Cerebellar cortex (tissue), 1 donor: ENCODE measurements around the gene CLTCL1.

Source experiments
- DNase-seq: peaks from one replicate; pipeline ENCODE4 v3.0.0-alpha.2; 2015; ENCODE audit warnings: low spot score

Gene CLTCL1

GRCh38 chr22:19195796-19196731 is 95.5 kb downstream of the CLTCL1 start:
- DNase-seq = no peak

DNA sequence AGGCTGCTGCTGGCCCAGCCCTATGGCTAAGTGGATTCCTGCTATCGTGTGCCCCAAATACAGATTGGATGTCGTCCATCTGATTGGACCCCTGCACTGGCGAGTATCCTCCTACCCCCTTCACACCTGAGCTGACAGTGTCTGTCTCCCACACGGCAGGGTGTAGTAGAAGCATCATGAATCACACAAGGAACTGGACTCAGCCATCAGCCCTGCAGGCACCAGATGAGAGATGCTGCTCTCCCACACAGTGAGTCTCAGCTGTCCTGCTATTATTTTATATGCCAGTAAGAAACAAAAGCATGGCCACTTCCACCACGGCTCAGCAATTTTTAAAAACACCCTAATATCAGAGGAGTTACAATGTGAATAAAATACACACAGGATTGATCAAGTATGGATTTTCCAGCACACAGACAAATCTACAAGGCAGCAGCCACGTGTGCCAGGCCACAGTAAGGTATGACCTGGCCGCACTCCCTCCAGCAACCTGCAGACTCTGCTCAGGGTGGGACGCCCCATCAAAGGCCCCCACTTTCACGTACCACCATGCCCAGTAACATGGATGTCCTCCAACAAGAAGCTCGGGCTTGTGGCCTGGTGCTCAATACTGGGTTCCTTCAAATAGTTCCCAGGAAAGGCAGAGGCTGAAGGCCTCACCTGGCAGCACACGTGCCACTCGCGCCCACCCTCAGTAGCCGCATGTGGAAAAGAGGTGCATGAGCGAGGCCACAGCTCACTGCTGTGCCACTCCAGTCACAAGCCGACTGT is 96.6 kb downstream of the CLTCL1 start:
- DNase-seq = no peak

DNA sequence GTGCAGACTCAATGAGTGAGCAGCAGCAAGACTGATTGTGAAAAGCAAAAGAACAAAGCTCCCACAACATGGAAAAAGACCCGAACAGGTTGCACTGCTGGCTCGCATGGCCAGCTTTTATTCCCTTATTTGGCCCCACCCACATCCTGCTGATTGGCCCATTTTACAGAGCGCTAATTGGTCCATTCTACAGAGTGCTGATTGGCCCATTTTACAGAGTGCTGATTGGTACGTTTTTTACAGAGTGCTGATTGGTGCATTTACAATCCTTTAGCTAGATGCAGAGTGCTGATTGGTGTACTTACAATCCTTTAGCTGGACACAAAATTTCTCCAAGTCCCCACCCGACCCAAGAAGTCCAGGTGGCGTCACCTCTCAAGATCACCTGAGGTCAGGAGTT is 97.6 kb downstream of the CLTCL1 start:
- no peak for DNase-seq

DNA sequence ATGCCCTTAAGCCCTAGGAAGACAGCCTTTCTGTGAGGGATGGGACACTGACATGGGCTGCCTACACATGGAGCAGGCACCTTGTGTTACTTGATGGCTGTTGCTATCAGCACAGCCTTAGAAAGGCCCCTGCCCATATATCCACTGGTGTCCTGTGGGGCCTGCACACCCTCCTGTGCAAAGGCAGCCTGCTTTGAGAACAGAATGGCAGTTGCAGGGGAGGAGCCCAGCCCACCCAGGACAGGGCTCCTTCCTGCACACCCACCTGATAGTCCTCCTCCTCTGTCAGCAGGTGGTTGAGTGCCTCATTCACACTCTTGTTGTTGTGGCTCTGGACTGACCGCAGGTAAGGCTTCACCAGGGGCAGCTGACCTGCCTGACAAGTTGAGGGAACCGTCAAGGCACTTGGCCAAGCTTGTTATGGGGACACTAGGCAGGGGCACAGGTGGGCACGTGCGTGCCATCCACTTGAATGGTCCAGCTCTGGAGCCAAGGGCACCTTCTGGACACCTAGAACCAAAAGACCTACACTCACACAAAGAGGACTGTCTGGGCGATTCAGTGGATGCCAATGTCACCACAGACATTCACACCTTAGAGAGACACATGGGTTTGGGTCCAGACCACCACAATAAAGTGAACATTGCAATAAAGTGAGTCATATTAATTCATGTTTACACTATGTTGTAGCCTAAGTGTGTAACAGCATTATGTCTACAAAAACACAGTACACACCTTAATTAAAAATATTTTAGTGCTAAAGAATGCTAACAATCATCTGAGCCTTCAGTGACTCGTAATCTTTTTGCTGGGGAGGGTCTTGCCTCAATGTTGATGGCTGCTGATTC is 103.6 kb downstream of the CLTCL1 start:
- DNase-seq = no peak

DNA sequence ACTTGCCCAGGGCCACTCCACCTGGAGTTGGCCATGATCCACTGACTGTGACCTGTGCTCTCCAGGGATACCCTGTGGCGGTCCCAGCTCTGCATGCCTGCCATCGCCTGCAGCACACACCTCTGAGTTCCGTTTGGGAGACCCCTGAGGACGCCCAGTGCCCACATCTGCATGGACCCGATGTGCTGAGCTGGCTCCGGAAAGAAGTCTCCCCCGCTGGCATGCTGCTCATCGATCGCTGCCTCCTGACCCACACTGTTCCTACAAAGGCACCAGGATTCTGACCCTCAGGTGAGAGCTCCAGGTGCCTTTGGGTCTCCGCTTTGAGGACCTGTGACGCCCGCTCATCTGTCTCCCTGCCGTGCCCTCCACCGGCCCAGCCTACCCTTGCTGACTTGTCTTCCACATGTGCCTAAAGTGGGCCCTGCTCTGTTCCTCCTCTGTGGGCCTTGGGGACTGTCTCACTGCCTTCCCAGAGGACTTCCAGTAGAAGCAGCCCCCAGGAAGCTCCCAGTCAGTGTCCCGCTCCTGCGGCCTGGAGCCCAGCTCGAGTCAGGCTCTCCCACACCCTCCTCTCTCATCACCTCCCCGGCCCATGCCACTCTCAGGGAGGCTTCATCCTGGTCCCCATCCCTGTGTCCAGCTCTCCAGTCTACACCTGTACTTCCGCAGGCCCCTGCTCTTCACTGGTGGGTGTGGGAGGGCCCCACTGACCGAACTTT is 107.1 kb downstream of the CLTCL1 start:
- no peak for DNase-seq

DNA sequence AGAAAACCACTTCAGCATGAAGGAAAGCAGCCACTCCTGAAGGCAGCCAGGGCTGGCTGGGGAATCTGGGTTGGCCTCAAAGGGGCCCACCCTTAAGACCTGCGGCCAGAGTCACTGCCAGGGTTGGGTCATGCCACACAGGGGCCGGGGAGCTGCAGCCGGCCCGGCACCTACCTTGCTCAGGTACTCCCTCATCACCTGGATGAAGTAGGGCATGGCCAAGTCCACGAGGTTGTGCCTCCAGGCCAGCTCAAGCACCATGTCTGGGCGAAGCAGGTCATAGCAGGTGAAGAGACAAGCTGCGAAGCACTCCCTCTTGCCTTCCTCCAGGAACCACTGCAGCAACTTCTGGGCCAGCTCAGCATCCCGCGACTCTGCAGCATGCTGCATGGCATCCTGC is 108.3 kb downstream of the CLTCL1 start:
- no peak for DNase-seq

DNA sequence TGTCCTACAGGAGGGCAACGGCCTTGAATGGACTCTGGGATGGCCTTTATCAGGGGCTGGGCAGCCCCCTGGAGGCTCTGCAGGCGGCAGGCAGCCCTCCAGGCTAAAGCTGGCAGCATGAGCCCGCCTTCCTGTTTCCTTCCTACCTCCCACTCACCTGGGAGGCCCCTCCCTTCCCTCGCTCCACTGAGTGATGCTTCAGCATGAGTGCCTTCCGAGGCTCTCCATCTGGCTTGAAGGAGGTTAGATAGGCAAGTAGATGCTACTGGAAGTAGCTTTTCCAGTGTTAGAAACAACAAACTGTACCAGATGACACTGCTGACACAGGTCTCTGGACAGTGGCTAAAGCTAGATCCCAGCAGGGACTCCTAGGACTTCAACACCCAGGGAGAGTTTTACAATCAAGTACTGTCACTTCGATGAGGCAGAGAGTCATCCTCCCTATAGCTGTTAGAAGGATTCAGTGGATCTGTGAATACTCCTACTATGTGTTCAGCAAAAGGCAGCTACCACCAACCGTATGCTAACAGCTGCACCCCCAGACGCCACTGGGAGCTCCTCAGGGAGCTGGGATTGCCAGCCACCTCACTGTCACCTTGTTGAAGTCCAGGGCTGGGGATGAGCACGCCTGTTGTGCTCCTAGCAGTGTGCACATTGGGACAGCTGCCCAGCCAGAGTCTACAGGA is 108.9 kb downstream of the CLTCL1 start:
- no peak for DNase-seq

GRCh38 chr22:19181786-19182471 is 109.6 kb downstream of the CLTCL1 start:
- no peak for DNase-seq

GRCh38 chr22:19180740-19181410 is 110.6 kb downstream of the CLTCL1 start:
- no peak for DNase-seq

GRCh38 chr22:19180234-19180633 is 111.3 kb downstream of the CLTCL1 start:
- no peak for DNase-seq

- DNase-seq = peak; percentile 86
Observed at GRCh38 chr22:19179497-19180048, 111.9 kb downstream of the CLTCL1 start.

- DNase-seq = peak; percentile 82
Observed at GRCh38 chr22:19178657-19179496, 112.6 kb downstream of the CLTCL1 start, which contains the start of gene SLC25A1. TSS of gene SLC25A1 (minus strand) at chr22:19178736. CDS start at chr22:19178673, 63 bp downstream.

- DNase-seq = no peak
Observed at GRCh38 chr22:19178065-19178656, 113.4 kb downstream of the CLTCL1 start.

GRCh38 chr22:19177164-19178064 is 114.1 kb downstream of the CLTCL1 start:
- no peak for DNase-seq

DNA sequence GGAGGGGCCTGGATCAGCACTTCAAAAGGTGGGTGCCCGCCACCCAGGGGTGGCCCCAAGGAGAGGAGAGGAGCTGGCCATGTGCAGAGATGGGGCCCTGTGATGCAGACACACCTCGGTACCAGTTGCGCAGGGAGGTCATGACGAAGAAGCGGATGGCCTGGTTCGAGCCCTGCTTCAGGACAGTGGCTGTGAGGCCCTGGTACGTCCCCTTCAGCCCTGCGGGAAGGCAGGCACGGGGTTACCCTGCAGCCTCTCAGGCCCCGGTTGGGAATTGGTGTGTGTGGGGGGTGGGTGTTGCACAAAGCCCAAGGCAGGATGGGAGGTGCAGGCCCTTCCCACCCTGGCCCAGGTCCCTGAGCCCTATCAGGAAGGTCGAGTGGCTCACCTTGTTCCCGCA is 114.8 kb downstream of the CLTCL1 start:
- DNase-seq = no peak

- peak; percentile 38 for DNase-seq
Observed at GRCh38 chr22:19176175-19176643, 115.3 kb downstream of the CLTCL1 start.
